Measurements from ENCODE around the gene ZNF580. TPM values are rescaled to one million over a fixed set of nuclear protein-coding genes. Genes with fewer than 3 reads are reported as not detected.
A peak's percentile ranks its signal among the peaks of the same experiment; 100 is the strongest.

Gene ZNF580
- total RNA-seq, 4 donors from 2014 or later: 15.0 to 27.9 (median 22.3) TPM

- no peak overlapping the region for H3K27ac ChIP-seq
- H3K4me3 ChIP-seq: no peak overlapping the region
- TF ChIP-seq EP300 (IDR thresholded peaks at IDR 0.05) (no peak), POLR2AphosphoS5 (IDR thresholded peaks at IDR 0.05) (no peak)
- no peaks in the 10 kb centered on the region for H3K27me3 ChIP-seq
- H3K4me1 ChIP-seq: peaks cover 31% of the 10 kb centered on the region
- peaks cover 67% of the 10 kb centered on the region for H3K36me3 ChIP-seq
- WGBS: 65% methylated on average over 2 of the region's 2 CpGs
- H3K9me3 ChIP-seq: no peaks in the 10 kb centered on the region
- no peak for DNase-seq (ENCODE audit: low spot score in 2 of 2)
Measured at GRCh38 chr19:55671054-55671378, 30.2 kb downstream of the ZNF580 start.

GRCh38 chr19:55672418-55672817, 31.6 kb downstream of the ZNF580 start:
- Histone ChIP-seq H3K9me3 (no peaks in the 10 kb centered on the region), H3K27me3 (no peaks in the 10 kb centered on the region), H3K4me1 (peaks cover 40% of the 10 kb centered on the region), H3K4me3 (no peak overlapping the region), H3K27ac (no peak overlapping the region), H3K36me3 (peaks cover 53% of the 10 kb centered on the region)
- DNase-seq (ENCODE audit: low spot score in 2 of 2): no peak
- WGBS: 84% methylated on average over 5 of the region's 5 CpGs
- no peak for TF ChIP-seq CTCF (IDR thresholded peaks at IDR 0.05)

GRCh38 chr19:55673465-55673864, 32.7 kb downstream of the ZNF580 start:
- no peak for DNase-seq (ENCODE audit: low spot score in 2 of 2)
- Histone ChIP-seq H3K9me3 (no peaks in the 10 kb centered on the region), H3K27me3 (no peaks in the 10 kb centered on the region), H3K4me3 (no peak overlapping the region), H3K36me3 (peaks cover 49% of the 10 kb centered on the region), H3K4me1 (peaks cover 42% of the 10 kb centered on the region), H3K27ac (no peak overlapping the region)
- no peak for TF ChIP-seq POLR2A (IDR thresholded peaks at IDR 0.05)
- TF ChIP-seq CTCF (IDR thresholded peaks at IDR 0.05): no peak
- no peak for TF ChIP-seq EP300 (IDR thresholded peaks at IDR 0.05)
- TF ChIP-seq POLR2AphosphoS5 (IDR thresholded peaks at IDR 0.05): no peak
- WGBS: 67% methylated on average over 9 of the region's 9 CpGs

DNA sequence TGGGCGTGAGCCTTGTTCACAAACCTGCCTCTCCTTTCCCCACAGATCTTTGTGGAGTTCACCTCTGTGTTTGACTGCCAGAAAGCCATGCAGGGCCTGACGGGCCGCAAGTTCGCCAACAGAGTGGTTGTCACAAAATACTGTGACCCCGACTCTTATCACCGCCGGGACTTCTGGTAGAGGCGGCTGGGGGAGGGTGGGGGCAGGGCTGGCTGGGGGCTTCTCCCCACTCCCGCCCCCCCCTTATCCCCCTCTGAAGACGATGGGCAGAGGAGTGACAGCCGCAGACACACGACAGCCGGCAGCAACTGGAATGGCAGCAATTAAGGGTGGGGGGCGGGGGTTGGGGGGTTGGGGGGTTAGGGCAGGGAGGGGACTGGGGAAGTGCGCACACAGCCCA, 33.1 kb downstream of the ZNF580 start:
- Histone ChIP-seq H3K4me1 (peaks cover 46% of the 10 kb centered on the region), H3K27ac (no peak overlapping the region)

DNA sequence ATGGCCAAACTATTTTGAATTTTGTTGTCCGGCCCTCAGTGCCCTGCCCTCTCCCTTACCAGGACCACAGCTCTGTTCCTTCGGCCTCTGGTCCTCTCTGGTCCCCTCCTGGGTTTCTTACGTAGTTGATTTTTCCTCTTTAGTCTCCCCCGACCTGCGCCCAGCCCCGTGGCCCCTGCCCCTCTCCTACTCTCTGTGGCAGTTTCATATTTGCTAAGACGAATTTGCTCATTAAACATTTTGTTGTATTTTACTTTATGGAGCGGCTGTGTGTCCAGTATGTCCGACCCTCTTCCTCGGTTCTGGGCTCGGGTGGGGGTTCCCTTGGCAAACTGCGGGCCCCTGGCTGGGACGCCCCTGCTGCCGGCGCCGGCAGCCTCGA, 33.6 kb downstream of the ZNF580 start:
- peaks cover 51% of the 10 kb centered on the region for H3K4me1 ChIP-seq
- TF ChIP-seq POLR2AphosphoS5 (IDR thresholded peaks at IDR 0.05) (no peak), POLR2A (IDR thresholded peaks at IDR 0.05) (no peak), CTCF (IDR thresholded peaks at IDR 0.05) (no peak), EP300 (IDR thresholded peaks at IDR 0.05) (no peak)
- H3K27ac ChIP-seq: peak overlapping the region; percentile 91
- H3K4me3 ChIP-seq: peak overlapping the region; percentile 91
- H3K27me3 ChIP-seq: no peaks in the 10 kb centered on the region
- DNase-seq (ENCODE audit: low spot score in 2 of 2): no peak
- H3K9me3 ChIP-seq: no peaks in the 10 kb centered on the region
- 28% methylated on average over 15 of the region's 17 CpGs for WGBS
- H3K36me3 ChIP-seq: peaks cover 49% of the 10 kb centered on the region

More for the DNA sequence above, 33.1 kb downstream of the ZNF580 start:
- no peaks in the 10 kb centered on the region for H3K9me3 ChIP-seq
- DNase-seq (ENCODE audit: low spot score in 2 of 2): no peak
- H3K27me3 ChIP-seq: no peaks in the 10 kb centered on the region
- WGBS: 72% methylated on average over 15 of the region's 15 CpGs
- H3K4me3 ChIP-seq: peak overlapping the region; percentile 91
- H3K36me3 ChIP-seq: peaks cover 49% of the 10 kb centered on the region
- no peak for TF ChIP-seq CTCF (IDR thresholded peaks at IDR 0.05)
- no peak for TF ChIP-seq POLR2A (IDR thresholded peaks at IDR 0.05)

DNA sequence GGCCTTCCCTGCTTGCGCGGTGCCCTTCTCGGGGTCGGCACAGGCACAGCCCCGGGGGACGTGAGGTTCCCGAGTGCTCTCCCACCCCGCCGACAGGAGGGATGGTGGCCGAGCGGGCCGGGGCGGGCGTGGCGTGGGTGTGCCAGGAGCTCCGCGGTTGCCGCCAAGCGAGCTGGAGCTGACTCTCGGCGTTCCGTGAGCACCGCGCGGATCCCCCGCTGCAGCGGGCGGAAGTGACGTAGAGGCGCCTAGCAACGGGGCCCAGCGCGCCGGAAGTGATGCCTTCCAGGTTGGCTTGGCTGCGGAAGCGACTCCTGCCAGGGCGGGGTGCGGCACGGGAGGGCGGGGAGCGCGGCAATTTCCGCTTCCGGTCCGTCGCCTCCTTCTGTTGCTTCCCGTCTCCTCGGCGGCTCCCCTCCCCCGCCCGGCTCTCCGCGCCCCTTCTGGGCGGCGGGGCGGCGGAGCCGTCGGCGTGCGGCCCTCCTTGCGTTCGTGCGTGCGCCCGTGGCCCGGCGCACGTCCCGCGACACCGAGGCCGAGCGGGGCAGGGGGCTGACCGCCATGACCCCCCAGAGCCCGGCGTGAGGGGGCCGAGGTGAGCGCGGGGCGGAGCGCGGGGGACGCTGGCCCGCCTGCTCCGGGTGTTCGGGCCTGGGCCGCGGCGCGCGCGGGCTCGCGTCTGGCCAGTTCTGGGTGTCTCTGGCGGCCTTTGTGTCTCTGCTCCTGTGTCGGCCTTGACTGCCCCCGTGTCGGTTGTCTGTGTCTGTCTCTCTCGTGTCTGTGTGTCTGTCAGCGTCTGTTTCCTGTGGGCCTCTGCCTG, 34.2 kb downstream of the ZNF580 start, which contains the start of gene EPN1:
TSS of gene EPN1 (plus strand) at position 386 of the 820 bp plus-strand sequence. CDS start 3,402 bp downstream, outside the sequence.
- under 1% methylated on average over 26 of the region's 101 CpGs for WGBS
- no peaks in the 10 kb centered on the region for H3K27me3 ChIP-seq
- H3K36me3 ChIP-seq: peaks cover 49% of the 10 kb centered on the region
- peak; percentile 98 for DNase-seq (ENCODE audit: low spot score in 2 of 2)
- H3K4me1 ChIP-seq: peaks cover 57% of the 10 kb centered on the region
- peak; percentile 5 to 88 (median 88) for TF ChIP-seq POLR2AphosphoS5 (IDR thresholded peaks at IDR 0.05)
- TF ChIP-seq CTCF (IDR thresholded peaks at IDR 0.05): no peak
- TF ChIP-seq POLR2A (IDR thresholded peaks at IDR 0.05): peak in 1 of 2 donors; percentile 32
- TF ChIP-seq EP300 (IDR thresholded peaks at IDR 0.05): no peak
- H3K27ac ChIP-seq: peak within 1 kb of the TSS; percentile 91
- peak within 1 kb of the TSS; percentile 91 for H3K4me3 ChIP-seq
- no peaks in the 10 kb centered on the region for H3K9me3 ChIP-seq
